ENCODE results near the gene FUT7.

Gene FUT7

GRCh38 chr9:137057545-137057944 lies 25.7 kb upstream of the FUT7 start:
- H3K36me3 Mint-ChIP-seq (ENCODE audit: low read depth), result no peaks in the 10 kb centered on the region
- H3K27me3 Mint-ChIP-seq, result peaks cover 5% of the 10 kb centered on the region
- DNase-seq, result no peak
- no peak overlapping the region for H3K27ac Mint-ChIP-seq
- H3K9me3 Mint-ChIP-seq, result no peaks in the 10 kb centered on the region
- H3K4me3 Mint-ChIP-seq, result no peak overlapping the region
- H3K4me1 Mint-ChIP-seq (ENCODE audit: low read depth), result no peaks in the 10 kb centered on the region

GRCh38 chr9:137056739-137057415 lies 25.0 kb upstream of the FUT7 start:
- no peaks in the 10 kb centered on the region for H3K9me3 Mint-ChIP-seq
- no peak overlapping the region for H3K4me3 Mint-ChIP-seq
- H3K27me3 Mint-ChIP-seq, result peaks cover 11% of the 10 kb centered on the region
- no peaks in the 10 kb centered on the region for H3K36me3 Mint-ChIP-seq (ENCODE audit: low read depth)
- DNase-seq, result no peak
- H3K27ac Mint-ChIP-seq, result no peak overlapping the region
- H3K4me1 Mint-ChIP-seq (ENCODE audit: low read depth), result no peaks in the 10 kb centered on the region

- H3K27me3 Mint-ChIP-seq, result peaks cover 15% of the 10 kb centered on the region
- DNase-seq, result no peak
- no peaks in the 10 kb centered on the region for H3K36me3 Mint-ChIP-seq (ENCODE audit: low read depth)
- H3K4me1 Mint-ChIP-seq (ENCODE audit: low read depth), result no peaks in the 10 kb centered on the region
- no peak overlapping the region for H3K27ac Mint-ChIP-seq
- H3K4me3 Mint-ChIP-seq, result no peak overlapping the region
- H3K9me3 Mint-ChIP-seq, result no peaks in the 10 kb centered on the region
Observed at GRCh38 chr9:137055385-137056364, 23.8 kb upstream of the FUT7 start.

- peaks cover 22% of the 10 kb centered on the region for H3K27me3 Mint-ChIP-seq
- no peak for DNase-seq
- no peaks in the 10 kb centered on the region for H3K4me1 Mint-ChIP-seq (ENCODE audit: low read depth)
- H3K27ac Mint-ChIP-seq, result no peak overlapping the region
- no peaks in the 10 kb centered on the region for H3K36me3 Mint-ChIP-seq (ENCODE audit: low read depth)
- no peaks in the 10 kb centered on the region for H3K9me3 Mint-ChIP-seq
- H3K4me3 Mint-ChIP-seq, result no peak overlapping the region
Observed at GRCh38 chr9:137054932-137055384, 23.1 kb upstream of the FUT7 start.

- no peak within 1 kb of the TSS for H3K4me3 Mint-ChIP-seq
- no peaks in the 10 kb centered on the region for H3K36me3 Mint-ChIP-seq (ENCODE audit: low read depth)
- H3K27me3 Mint-ChIP-seq, result peaks cover 29% of the 10 kb centered on the region
- peak; percentile 60 for DNase-seq
- H3K4me1 Mint-ChIP-seq (ENCODE audit: low read depth), result peaks cover 4% of the 10 kb centered on the region
- H3K27ac Mint-ChIP-seq, result no peak within 1 kb of the TSS
- H3K9me3 Mint-ChIP-seq, result no peaks in the 10 kb centered on the region
Observed at GRCh38 chr9:137053944-137054931, 22.4 kb upstream of the FUT7 start, which contains the start of gene ENTPD2. Gene ENTPD2, minus strand, starts transcription at chr9:137054061. Its CDS starts 64 bp downstream, at chr9:137053997.

- no peak for DNase-seq
- Mint-ChIP-seq H3K9me3 (no peaks in the 10 kb centered on the region), H3K27me3 (peaks cover 34% of the 10 kb centered on the region), H3K4me1 (ENCODE audit: low read depth) (peaks cover 4% of the 10 kb centered on the region), H3K27ac (no peak overlapping the region), H3K4me3 (no peak overlapping the region), H3K36me3 (ENCODE audit: low read depth) (no peaks in the 10 kb centered on the region)
Observed at GRCh38 chr9:137052998-137053943, 21.4 kb upstream of the FUT7 start.

GRCh38 chr9:137052293-137052692 lies 20.4 kb upstream of the FUT7 start:
- Mint-ChIP-seq H3K27ac (no peak overlapping the region), H3K9me3 (no peaks in the 10 kb centered on the region), H3K4me1 (ENCODE audit: low read depth) (peaks cover 4% of the 10 kb centered on the region), H3K27me3 (peaks cover 42% of the 10 kb centered on the region), H3K4me3 (no peak overlapping the region), H3K36me3 (ENCODE audit: low read depth) (no peaks in the 10 kb centered on the region)
- DNase-seq, result no peak

- Mint-ChIP-seq H3K27me3 (peaks cover 52% of the 10 kb centered on the region), H3K36me3 (ENCODE audit: low read depth) (no peaks in the 10 kb centered on the region), H3K4me1 (ENCODE audit: low read depth) (peaks cover 7% of the 10 kb centered on the region), H3K27ac (no peak overlapping the region), H3K4me3 (no peak overlapping the region), H3K9me3 (no peaks in the 10 kb centered on the region)
- no peak for DNase-seq
Observed at GRCh38 chr9:137051145-137051724, 19.3 kb upstream of the FUT7 start.

- H3K4me1 Mint-ChIP-seq (ENCODE audit: low read depth), result peaks cover 7% of the 10 kb centered on the region
- H3K4me3 Mint-ChIP-seq, result no peak overlapping the region
- no peaks in the 10 kb centered on the region for H3K9me3 Mint-ChIP-seq
- H3K27me3 Mint-ChIP-seq, result peaks cover 52% of the 10 kb centered on the region
- H3K27ac Mint-ChIP-seq, result no peak overlapping the region
- no peak for DNase-seq
- H3K36me3 Mint-ChIP-seq (ENCODE audit: low read depth), result no peaks in the 10 kb centered on the region
Observed at GRCh38 chr9:137050570-137050969, 18.7 kb upstream of the FUT7 start.

- H3K9me3 Mint-ChIP-seq, result no peaks in the 10 kb centered on the region
- no peak overlapping the region for H3K4me3 Mint-ChIP-seq
- H3K27me3 Mint-ChIP-seq, result peaks cover 57% of the 10 kb centered on the region
- peak; percentile 68 for DNase-seq
- H3K4me1 Mint-ChIP-seq (ENCODE audit: low read depth), result peaks cover 13% of the 10 kb centered on the region
- H3K27ac Mint-ChIP-seq, result no peak overlapping the region
- H3K36me3 Mint-ChIP-seq (ENCODE audit: low read depth), result no peaks in the 10 kb centered on the region
Observed at GRCh38 chr9:137049544-137050449, 17.9 kb upstream of the FUT7 start.

GRCh38 chr9:137048655-137049543 lies 17.0 kb upstream of the FUT7 start:
- Mint-ChIP-seq H3K4me1 (ENCODE audit: low read depth) (peaks cover 22% of the 10 kb centered on the region), H3K9me3 (no peaks in the 10 kb centered on the region), H3K27ac (no peak overlapping the region), H3K36me3 (ENCODE audit: low read depth) (no peaks in the 10 kb centered on the region), H3K27me3 (peaks cover 66% of the 10 kb centered on the region), H3K4me3 (no peak overlapping the region)
- DNase-seq, result no peak
